Sigmoid colon (tissue), 7 donors: ENCODE measurements around the gene HDAC9. TPM values are rescaled to one million over a fixed set of nuclear protein-coding genes. Genes with fewer than 3 reads are reported as not detected.

Experiments used
- DNase-seq: peaks from one replicate; pipeline ENCODE4 v3.0.0-alpha.2; 2019
- H3K27ac ChIP-seq, 4 donors: fragments of 200-600 bp; sonication (generic); one replicate each; pipeline ENCODE4 v1.5.1; 2016 to 2019; ENCODE audit warnings: mild to moderate bottlenecking in 1 of 4
- H3K27me3 ChIP-seq, 3 donors: fragments of 200-600 bp; sonication (generic); one replicate each; pipeline ENCODE4 v1.5.1; 2019; ENCODE audit warnings: mild to moderate bottlenecking in 1 of 3
- H3K36me3 ChIP-seq, 4 donors: fragments of 200-600 bp; sonication (generic); one replicate each; pipeline ENCODE4 v1.5.1; 2016 to 2019
- H3K4me1 ChIP-seq, 4 donors: fragments of 200-600 bp; sonication (generic); one replicate each; pipeline ENCODE4 v1.5.1; 2017 to 2019
- H3K4me3 ChIP-seq, 4 donors: fragments of 200-600 bp; sonication (generic); one replicate each; pipeline ENCODE4 v1.5.1; 2017 to 2019; ENCODE audit warnings: mild to moderate bottlenecking in 2 of 4, moderate library complexity in 1 of 4
- H3K9me3 ChIP-seq, 4 donors: fragments of 200-600 bp in 3 of 4; sonication (generic) in 3 of 4; one replicate each; pipeline versions ENCODE4 v1.5.1 to v1.6.1; 2013 to 2019
- CTCF ChIP-seq, 4 experiments: fragments of 450-650 bp in 3 of 4; fragments of 200-600 bp in 1 of 4; IDR thresholded peaks; one replicate each; pipeline ENCODE4 v1.5.1; 2016 to 2019; ENCODE audit warnings: antibody characterized with exemption in 4 of 4, mild to moderate bottlenecking in 3 of 4, moderate library complexity in 2 of 4
- EP300 ChIP-seq, 4 donors: sonication (generic); formaldehyde crosslinking; IDR thresholded peaks; one replicate each; pipeline ENCODE4 v1.6.1; 2017; ENCODE audit warnings: antibody characterized with exemption in 4 of 4
- POLR2A ChIP-seq, 2 donors: fragments of 450-650 bp; IDR thresholded peaks; one replicate each; pipeline ENCODE4 v1.6.1; 2016; ENCODE audit warnings: antibody characterized with exemption in 2 of 2, mild to moderate bottlenecking in 2 of 2, moderate library complexity in 2 of 2
- POLR2AphosphoS5 ChIP-seq, 4 donors: sonication (generic); formaldehyde crosslinking; IDR thresholded peaks; one replicate each; pipeline ENCODE4 v1.6.1; 2017; ENCODE audit warnings: antibody characterized with exemption in 4 of 4
- WGBS, 2 donors: extraction: QIAGEN DNeasy Blood & Tissue Kit; methylation state at CpG; one replicate each; pipeline ENCODE4 v1.1.7; 2013; 5-methylcytosine and 5-hydroxymethylcytosine counted together
- intact Hi-C: fragments of 100-400 bp; cut with DNase I; formaldehyde crosslinking; loops from one replicate; pipeline ENCODE4 v1.15.1; 2023
- polyA plus RNA-seq, 3 donors: library from polyadenylated mRNA; stranded (reverse); fragments of 200-250 nt; gene quantifications; one replicate each; pipeline ENCODE4 v1.2.3, GENCODE V29; 2013
- total RNA-seq, 4 donors: library from RNA; depleted of rRNA; stranded (reverse); fragments of >200 nt; gene quantifications; one replicate each; pipeline ENCODE4 v1.1.0, GENCODE V29; 2016
- donor health status: healthy with polysubstance abuse.
- donor health status: Bipolar disorder and iron deficiency.
- donor health status: healthy.

The HDAC9 gene
- total and polyA plus RNA-seq, 7 donors: 2.4 to 38.2 (median 22.2) TPM

DNA sequence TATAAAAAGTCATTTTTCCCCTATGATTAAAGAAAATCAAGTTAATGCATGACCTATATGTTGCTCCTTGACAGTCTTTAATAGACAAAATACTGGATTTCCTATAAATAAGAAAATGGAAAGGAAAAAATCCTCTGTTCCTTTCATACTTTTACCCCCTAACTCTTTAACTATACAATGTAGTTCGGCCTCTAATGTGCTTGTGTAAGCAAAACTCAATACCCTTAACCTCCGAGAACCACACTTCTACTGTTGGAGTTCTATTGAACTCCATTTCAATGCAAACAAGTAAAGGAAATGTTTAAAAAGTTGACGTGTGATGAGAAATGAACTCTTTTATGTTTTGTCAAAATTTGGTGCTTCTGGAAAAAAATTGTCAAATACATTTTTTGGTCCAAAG, 36.0 kb downstream of the HDAC9 start:
- H3K4me1 ChIP-seq: peaks cover 0 to 12% (median 0%) of the 10 kb centered on the region in 4 donors
- TF ChIP-seq POLR2AphosphoS5 (IDR thresholded peaks at IDR 0.05): no peak
- no peak for TF ChIP-seq CTCF (IDR thresholded peaks at IDR 0.05)
- TF ChIP-seq EP300 (IDR thresholded peaks at IDR 0.05): no peak
- TF ChIP-seq POLR2A (IDR thresholded peaks at IDR 0.05): no peak
- WGBS, 2 donors: 80 to 85% methylated on average over 3 of the region's 3 CpGs
- intact Hi-C loops: no loop called here
- H3K4me3 ChIP-seq: no peak overlapping the region
- H3K36me3 ChIP-seq: no peaks in the 10 kb centered on the region
- H3K27ac ChIP-seq: no peak overlapping the region
- no peaks in the 10 kb centered on the region for H3K27me3 ChIP-seq
- H3K9me3 ChIP-seq: no peaks in the 10 kb centered on the region
- DNase-seq: no peak

DNA sequence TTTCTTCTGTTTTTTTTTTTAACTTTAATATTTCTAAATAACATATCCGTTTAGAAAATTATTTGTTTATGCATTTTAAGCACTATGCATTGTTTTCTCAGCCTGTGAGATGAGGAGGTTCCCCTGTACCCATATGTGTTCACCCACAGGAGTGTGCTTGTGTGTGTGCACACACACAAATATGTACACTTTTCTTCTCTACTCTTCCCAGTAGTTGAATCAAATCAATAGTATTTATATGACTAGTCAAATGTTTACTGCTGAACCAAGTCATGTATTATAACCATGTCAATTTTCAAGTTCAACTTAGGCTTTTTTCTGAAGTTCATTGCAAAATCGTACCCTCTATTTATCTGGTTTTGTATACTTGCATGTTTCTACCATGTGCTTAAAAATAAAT, 37.3 kb downstream of the HDAC9 start:
- H3K27ac ChIP-seq: no peak overlapping the region
- 67 to 69% methylated on average over 2 of the region's 2 CpGs for WGBS, 2 donors

GRCh38 chr7:18534481-18534880, 38.9 kb downstream of the HDAC9 start:
- Histone ChIP-seq H3K27me3 (no peaks in the 10 kb centered on the region), H3K27ac (no peak overlapping the region), H3K36me3 (no peaks in the 10 kb centered on the region), H3K4me1 (peaks cover 0 to 5% (median 0%) of the 10 kb centered on the region in 4 donors), H3K4me3 (no peak overlapping the region), H3K9me3 (no peaks in the 10 kb centered on the region)
- DNase-seq: no peak
- WGBS, 2 donors: 74 to 79% methylated on average over 5 of the region's 5 CpGs
- TF ChIP-seq EP300 (IDR thresholded peaks at IDR 0.05): no peak
- no peak for TF ChIP-seq POLR2AphosphoS5 (IDR thresholded peaks at IDR 0.05)
- no peak for TF ChIP-seq POLR2A (IDR thresholded peaks at IDR 0.05)
- TF ChIP-seq CTCF (IDR thresholded peaks at IDR 0.05): no peak
- intact Hi-C loops: no loop called here

More for the DNA sequence above, 37.3 kb downstream of the HDAC9 start:
- TF ChIP-seq POLR2AphosphoS5 (IDR thresholded peaks at IDR 0.05): no peak
- no peak for TF ChIP-seq CTCF (IDR thresholded peaks at IDR 0.05)
- no peak for TF ChIP-seq POLR2A (IDR thresholded peaks at IDR 0.05)
- no peak for TF ChIP-seq EP300 (IDR thresholded peaks at IDR 0.05)
- Histone ChIP-seq H3K4me1 (peaks cover 0 to 12% (median 0%) of the 10 kb centered on the region in 4 donors), H3K4me3 (no peak overlapping the region), H3K36me3 (no peaks in the 10 kb centered on the region), H3K9me3 (no peaks in the 10 kb centered on the region), H3K27me3 (no peaks in the 10 kb centered on the region)
- intact Hi-C loops: no loop called here
- no peak for DNase-seq

DNA sequence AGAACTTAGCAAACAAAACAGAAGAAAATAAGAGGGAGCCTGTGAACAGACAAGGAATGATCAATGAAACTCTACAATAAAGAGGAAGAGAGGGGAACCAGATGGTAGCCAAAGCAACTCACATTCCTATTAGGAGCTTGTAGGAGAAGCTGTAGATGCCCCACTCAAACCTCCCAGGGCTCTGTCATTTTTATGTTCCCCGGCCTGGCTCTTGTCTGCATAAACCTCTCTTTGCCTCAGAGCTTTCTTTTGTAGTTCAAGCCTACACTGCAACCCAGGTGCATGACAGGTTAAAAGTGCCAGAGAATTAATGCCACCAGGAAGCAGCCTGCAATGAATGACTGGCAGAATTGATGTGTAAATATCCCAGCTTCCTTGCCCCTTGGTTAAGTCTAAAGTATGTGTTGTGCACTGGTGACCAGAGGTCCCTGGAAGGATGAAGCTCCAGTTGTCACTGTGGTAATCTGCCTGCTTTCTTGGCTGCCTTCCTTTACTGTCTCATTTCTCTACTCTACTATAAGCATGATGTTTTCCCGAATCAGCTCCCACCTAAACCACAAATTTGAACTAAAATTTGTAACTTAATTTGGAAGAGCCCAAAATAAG, 40.4 kb downstream of the HDAC9 start:
- Histone ChIP-seq H3K36me3 (no peaks in the 10 kb centered on the region), H3K9me3 (no peaks in the 10 kb centered on the region), H3K4me1 (peaks cover 0 to 14% (median 7%) of the 10 kb centered on the region in 4 donors), H3K27ac (no peak overlapping the region), H3K4me3 (no peak overlapping the region), H3K27me3 (no peaks in the 10 kb centered on the region)
- no peak for DNase-seq
- intact Hi-C loops: no loop called here
- TF ChIP-seq CTCF (IDR thresholded peaks at IDR 0.05) (no peak), POLR2AphosphoS5 (IDR thresholded peaks at IDR 0.05) (no peak), EP300 (IDR thresholded peaks at IDR 0.05) (no peak), POLR2A (IDR thresholded peaks at IDR 0.05) (no peak)
- 80 to 85% methylated on average over 2 of the region's 2 CpGs for WGBS, 2 donors

DNA sequence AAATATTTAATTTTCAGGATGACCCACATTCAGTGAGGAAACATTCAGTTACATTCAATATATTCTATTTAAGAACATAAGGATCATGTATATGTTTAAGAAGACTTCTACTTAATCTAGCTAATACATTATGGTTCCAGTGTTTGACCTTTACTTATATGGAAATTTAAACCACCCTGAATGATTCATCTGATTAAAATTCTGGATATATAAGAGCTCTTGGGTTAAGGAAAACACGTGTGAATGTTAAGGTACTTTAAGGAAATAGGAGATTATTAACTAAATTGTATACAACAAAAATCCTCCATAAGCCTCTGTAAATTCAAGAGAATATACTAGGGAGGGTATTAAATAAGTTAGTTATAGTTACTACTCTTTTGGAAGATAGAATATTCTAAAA, 40.9 kb downstream of the HDAC9 start:
- Histone ChIP-seq H3K27me3 (no peaks in the 10 kb centered on the region), H3K4me1 (peaks cover 0 to 20% (median 11%) of the 10 kb centered on the region in 4 donors), H3K27ac (no peak overlapping the region), H3K9me3 (no peaks in the 10 kb centered on the region), H3K36me3 (no peaks in the 10 kb centered on the region), H3K4me3 (no peak overlapping the region)
- DNase-seq: no peak
- intact Hi-C loops: no loop called here
- no peak for TF ChIP-seq POLR2A (IDR thresholded peaks at IDR 0.05)
- TF ChIP-seq EP300 (IDR thresholded peaks at IDR 0.05): no peak
- no peak for TF ChIP-seq CTCF (IDR thresholded peaks at IDR 0.05)
- no peak for TF ChIP-seq POLR2AphosphoS5 (IDR thresholded peaks at IDR 0.05)
- 34 to 58% methylated on average over 1 of the region's 1 CpG for WGBS, 2 donors
